ENCODE data around the gene RCBTB1.
"Not testable (repeated sequence)": the region's sequence is repeated elsewhere in the genome, so short reads cannot be mapped to it uniquely, and the experiment has no call there.

The RCBTB1 gene

DNA sequence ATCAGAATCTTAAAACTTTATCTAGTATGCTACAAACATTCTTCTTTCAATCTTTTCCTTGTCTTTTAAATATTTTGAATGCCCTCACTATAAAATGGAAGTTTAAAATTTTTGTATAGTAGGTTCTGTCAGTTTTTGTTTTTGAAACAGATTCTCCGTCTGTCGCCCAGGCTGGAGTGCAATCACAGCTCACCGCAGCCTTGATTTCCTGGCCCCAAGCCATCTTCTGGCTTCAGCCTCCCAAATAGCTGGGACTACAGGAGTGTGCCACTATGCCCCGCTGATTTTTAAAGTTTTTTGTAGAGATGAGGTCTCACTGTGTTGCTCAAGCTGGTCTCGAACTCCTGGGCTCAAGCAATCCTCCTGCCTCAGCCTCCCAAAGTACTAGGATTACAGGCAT is 68.9 kb downstream of the RCBTB1 start:
- no peak for DNase-seq (ENCODE audit: low spot score)

DNA sequence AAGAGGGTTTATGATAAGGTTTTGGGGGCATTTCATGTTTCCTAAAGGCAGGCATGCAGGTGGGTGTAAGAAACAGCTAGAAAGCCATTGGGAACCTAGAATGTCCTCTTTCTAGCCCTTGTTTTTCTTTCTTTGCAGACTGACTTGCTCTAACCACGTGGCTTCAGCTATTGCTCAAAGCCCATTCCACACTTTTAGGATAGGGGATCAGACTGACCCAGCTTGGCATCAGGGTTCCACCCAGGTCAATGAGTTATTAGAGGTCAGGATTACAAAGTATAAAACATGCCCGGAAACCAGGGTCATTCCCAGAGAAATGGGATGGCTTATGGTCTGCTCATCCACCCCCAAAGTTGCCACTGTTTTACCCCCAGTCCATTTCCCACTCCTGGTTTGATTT is 72.8 kb downstream of the RCBTB1 start:
- no peak for DNase-seq (ENCODE audit: low spot score)

DNA sequence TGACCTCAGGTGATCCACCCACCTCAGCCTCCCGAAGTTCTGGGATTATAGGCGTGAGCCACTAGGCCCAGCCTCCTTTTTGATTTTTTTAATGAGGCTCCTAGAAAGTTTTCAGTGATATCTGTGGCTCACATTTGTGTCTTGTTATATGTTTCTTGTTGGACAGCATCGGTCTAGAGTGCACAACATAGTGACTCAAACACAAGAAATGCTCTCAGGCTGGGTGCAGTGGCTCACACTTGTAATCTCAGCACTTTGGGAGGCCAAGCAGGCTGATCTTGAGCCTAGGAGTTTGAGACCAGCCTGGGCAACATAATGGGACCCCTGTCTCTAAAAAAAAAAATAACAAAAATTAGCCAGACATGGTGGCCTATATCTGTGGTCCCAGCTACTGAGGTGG is 81.4 kb downstream of the RCBTB1 start:
- no peak for DNase-seq (ENCODE audit: low spot score)

DNA sequence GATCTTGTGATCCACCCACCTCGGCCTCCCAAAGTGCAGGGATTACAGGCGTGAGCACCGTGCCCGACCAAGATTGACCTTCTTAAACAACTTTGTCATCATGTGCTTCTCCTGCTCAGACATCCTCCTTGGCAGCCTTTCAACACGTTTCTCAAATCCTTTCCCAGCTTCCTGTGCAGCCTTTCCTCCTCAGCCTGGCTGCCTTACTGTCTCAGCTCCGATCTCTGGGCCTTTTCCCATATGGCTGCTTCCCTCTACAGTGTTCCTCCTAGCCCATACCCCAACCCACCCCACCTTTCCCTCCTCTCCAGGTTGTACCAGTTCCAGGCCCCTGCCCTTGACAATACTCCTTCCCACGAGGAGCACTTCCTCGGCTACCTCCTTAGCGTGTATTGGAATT is 82.4 kb downstream of the RCBTB1 start:
- no peak for DNase-seq (ENCODE audit: low spot score)

DNA sequence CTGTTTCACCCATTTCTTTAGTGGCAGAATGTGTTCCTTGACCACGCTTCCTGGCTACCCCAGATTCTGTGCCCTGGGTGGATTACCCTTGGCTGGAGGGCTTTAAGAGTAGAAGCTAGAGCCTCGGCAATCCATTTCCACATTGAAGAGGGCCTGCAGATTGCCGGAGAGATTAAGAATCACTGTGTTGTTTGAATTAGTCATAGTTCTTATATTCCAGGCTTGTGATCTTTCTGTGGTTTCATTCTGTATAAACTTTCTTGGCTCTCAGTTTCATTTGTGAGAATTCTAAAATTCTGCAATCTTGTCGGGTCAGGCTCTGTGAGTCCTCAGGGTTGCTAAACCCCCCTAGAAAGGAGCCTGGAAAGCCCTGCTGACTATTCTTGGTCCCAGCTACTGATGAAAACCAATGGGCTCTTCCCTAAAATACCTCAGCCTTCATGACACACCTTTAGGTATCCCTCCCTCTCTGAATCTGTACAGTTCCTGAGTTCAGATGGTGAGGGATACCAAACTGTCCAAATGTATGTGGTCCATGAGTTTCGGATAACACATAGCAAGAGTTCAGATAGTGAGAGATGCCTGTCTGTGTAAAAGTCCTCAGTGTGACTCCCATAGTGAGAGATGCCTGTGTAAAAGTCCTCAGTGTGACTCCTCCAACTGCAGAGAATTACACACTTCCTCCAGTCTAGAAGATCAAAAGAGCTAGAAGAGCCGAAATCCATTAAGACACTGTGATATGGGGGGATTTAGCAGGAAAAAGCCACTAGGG is 85.3 kb downstream of the RCBTB1 start:
- no peak for DNase-seq (ENCODE audit: low spot score)

DNA sequence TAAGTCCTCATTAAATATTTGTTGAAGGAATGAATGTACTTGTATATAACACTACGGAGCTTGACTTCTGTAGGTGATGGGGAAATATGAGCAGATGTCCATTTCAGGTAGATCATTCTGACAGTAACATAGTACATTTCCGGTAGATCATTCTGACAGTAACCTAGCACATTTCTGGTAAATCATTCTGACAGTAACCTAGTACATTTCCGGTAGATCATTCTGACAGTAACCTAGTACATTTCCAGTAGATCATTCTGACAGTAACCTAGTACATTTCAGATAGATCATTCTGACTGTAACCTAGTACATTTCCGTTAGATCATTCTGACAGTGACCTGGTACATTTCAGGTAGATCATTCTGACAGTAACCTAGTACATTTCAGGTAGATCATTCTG is 87.2 kb downstream of the RCBTB1 start:
- no peak for DNase-seq (ENCODE audit: low spot score)

DNA sequence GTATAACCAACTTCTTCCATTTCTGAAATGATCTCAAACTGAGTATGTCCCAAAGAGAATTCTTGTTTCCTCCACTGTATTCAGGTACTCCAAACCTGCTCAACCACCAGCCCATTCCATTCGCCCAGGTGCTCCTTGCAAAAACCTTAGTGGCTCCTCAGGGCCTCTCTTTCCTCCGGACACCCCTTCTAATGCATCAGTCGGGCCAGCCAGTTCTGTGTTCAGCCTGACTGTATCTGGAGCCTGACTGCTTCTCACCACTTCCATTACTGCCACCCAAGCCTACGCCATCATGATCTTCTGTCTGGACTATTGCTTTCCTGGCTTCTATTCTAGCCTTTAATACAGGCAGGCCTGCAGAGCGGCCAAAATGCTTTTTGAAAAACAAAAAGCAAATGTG is 88.1 kb downstream of the RCBTB1 start:
- DNase-seq (ENCODE audit: low spot score), result no peak

DNA sequence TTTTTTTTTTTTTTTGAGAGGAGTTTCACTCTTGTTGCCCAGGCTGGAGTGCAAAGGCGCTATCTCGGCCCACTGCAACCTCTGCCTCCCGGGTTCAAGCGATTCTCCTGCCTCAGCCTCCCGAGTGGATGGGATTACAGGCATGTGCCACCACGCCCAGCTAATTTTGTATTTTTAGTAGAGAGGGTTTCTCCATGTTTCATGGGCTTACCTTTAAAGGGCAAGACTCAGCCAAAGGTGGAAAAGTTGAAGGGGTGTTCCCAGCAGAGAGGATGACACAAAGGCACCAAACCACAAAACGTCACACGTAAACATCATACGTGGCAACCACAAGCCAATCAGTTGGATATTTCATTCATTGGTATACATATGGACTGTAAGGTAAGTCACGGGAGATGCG is 88.5 kb downstream of the RCBTB1 start:
- DNase-seq (ENCODE audit: low spot score), result not testable (repeated sequence)

DNA sequence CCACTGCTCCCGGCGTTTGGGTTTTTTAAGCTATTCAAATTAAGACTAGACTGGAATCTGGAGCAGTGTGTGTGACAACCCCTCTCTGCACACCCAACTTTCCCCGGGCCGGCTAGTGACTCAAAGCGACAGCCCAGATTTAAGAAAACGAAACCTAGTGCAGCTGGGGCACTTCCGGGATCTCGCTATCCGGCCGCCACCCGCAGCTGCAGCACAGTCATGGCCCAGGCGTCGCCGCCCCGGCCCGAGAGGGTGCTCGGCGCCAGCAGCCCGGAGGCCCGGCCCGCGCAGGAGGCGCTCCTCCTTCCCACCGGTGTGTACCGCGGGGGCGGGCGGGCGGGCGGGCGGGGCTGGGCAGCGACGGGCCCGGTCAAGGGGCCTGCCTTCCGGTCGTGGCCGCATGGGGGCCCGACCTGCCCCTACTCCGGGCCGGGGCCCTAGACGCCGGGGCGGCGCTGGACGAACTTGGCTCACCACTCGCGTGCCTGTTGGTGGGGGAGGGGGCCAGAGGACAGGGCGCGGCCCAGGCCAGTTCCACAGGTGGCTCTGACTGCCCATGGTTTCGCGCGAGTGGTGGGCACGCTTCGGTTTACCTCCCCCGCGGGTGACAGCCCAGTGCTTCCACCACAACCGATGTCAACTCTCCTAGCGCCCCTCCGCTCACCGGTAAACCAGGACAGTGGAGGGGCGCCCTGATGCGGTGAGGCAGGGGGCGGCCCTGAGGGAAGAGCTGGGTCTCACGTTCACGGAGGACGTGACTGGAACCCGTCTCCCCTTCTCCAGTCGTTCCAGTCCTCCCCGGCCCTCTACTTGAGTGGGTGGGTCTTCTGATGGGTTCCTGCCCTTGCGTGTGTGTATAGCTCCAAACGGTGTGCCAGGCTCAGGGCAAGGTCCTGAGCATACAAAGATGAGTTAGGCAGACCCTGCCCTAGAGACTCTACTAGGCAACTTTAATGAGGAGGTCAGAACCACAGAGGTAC is 89.3 kb downstream of the RCBTB1 start, which contains the start of gene PHF11:
Gene PHF11, plus strand, starts transcription at position 171 of the 980 bp plus-strand sequence. Its CDS starts 49 bp downstream, at position 220.
- peak; percentile 52 for DNase-seq (ENCODE audit: low spot score)

DNA sequence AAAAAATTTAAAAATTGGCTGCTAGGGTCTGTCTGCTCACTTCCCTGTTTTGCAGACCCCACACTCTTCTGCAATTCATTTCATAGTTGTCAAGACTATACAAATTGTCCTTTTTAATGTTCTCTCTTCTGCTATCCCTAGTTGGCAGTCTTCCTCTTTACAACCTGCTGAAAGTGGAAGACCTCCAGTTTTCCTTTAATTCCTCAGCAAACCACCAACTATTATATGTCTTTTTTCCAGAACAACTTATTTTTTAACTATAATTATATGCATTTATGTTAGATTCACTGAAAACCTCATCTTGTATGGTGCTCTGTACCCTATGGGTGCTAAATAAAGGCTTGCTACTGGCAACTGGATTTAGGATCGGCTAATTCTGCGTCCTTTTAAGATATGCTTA is 90.7 kb downstream of the RCBTB1 start:
- no peak for DNase-seq (ENCODE audit: low spot score)

DNA sequence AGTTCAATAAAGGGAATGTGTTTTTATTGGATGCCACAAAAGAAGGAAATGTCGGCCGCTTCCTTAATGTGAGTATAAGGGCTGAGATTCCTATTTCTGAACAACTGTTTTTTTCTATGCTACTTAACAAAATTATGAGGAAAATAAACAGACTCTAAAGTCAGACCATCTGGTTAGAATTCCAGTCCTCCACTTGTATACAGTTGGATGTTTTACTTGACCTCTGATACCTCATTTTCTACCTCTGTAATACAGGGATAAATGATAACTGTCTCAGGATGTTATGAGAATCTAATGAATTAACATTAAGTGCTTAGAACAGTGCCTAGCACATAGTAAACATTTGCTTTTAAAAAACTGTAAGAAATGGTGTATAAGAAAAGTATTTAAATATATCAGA is 96.8 kb downstream of the RCBTB1 start:
- DNase-seq (ENCODE audit: low spot score), result no peak
